Effector memory CD4-positive, alpha-beta T cell (primary cell): Measurements from ENCODE around the gene DRD5.
"Not testable (repeated sequence)": the region's sequence is repeated elsewhere in the genome, so short reads cannot be mapped to it uniquely, and the experiment has no call there.

Source experiments
- DNase-seq, 3 donors: peaks; one replicate each; pipeline ENCODE4 v3.0.0-alpha.2; 2020
- H3K27ac ChIP-seq: 2 replicates; pipeline ENCODE4 v1.7.0; 2013; ENCODE audit warnings: mild to moderate bottlenecking, low read length, moderate library complexity; ENCODE audit not compliant: insufficient read depth, poor library complexity, severe bottlenecking
- H3K27me3 ChIP-seq: replicated peaks from 2 replicates; pipeline ENCODE4 v1.7.0; 2013; ENCODE audit warnings: mild to moderate bottlenecking, low read length; ENCODE audit not compliant: insufficient read depth, control insufficient read depth, poor library complexity, severe bottlenecking
- H3K36me3 ChIP-seq: 2 replicates; pipeline ENCODE4 v1.7.0; 2013; ENCODE audit warnings: mild to moderate bottlenecking, low read length, moderate library complexity; ENCODE audit not compliant: control insufficient read depth, insufficient read depth
- H3K4me1 ChIP-seq: 2 replicates; pipeline ENCODE4 v1.7.0; 2013; ENCODE audit warnings: low read length, mild to moderate bottlenecking; ENCODE audit not compliant: control insufficient read depth, insufficient read depth, poor library complexity, severe bottlenecking
- H3K4me3 ChIP-seq: 2 replicates; pipeline ENCODE4 v1.7.0; 2013; ENCODE audit warnings: low read length, low read depth, mild to moderate bottlenecking; ENCODE audit not compliant: insufficient read depth, poor library complexity, severe bottlenecking
- H3K9me3 ChIP-seq: 2 replicates; pipeline ENCODE4 v1.7.0; 2013; ENCODE audit warnings: mild to moderate bottlenecking, low read length, moderate library complexity; ENCODE audit not compliant: control insufficient read depth
- total RNA-seq, 3 donors: gene quantifications; one replicate each; lab custom pipeline; 2026; lab: John Stamatoyannopoulos, UW

Gene DRD5
- total RNA-seq = 0 reads per million in 3 donors

DNA sequence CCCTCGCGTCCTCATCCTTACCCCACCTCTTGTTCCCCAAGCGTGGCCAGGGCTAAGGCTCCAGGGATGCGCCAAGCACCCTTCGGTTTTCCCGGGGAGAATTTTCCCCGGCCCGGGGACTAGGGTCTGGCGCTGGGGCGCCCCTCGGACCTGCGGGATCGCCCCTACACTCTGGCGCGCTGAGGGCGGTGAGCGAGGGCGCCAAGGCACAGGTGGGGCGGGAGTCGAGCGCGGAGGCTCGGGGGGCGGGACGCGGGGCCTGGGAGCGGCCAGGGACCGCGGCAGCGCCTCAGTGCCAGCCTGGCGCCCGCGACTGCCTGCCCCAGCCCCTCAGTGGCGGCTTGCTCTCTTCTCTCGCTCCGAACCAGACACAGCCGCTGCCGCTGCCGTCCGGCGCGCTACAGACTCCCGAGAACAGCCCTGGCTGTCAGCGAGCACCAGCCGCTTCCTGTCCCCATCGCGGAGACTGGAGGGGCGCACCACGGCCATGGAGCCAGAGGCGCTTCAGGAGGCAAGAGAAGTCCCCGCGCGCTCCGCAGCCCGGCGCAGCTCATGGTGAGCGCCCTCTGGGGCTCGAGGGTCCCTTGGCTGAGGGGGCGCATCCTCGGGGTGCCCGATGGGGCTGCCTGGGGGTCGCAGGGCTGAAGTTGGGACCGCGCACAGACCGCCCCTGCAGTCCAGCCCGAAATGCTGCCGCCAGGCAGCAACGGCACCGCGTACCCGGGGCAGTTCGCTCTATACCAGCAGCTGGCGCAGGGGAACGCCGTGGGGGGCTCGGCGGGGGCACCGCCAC, at the start of gene DRD5:
DRD5 (plus strand) TSS at position 292 of the 793 bp plus-strand sequence; CDS start at position 688, 396 bp downstream.
- no peaks in the 10 kb centered on the region for H3K4me1 ChIP-seq

DNA sequence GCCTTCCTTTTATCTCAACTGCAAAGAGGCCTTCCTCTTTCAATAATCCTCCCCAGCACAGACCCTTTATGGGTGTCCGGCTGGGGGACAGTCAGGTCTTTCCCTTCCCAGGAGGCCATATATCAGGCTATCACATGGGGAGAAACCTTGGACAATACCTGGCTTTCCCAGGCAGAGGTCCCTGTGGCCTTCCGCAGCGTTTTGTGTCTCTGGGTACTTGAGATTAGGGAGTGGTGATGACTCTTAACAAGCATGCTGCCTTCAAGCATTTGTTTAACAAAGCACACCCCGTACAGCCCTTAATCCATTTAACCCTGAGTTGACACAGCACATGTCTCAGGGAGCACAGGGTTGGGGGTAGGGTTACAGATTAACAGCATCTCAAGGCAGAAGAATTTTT, 49.2 kb upstream of the DRD5 start:
- DNase-seq, H3K9me3 ChIP-seq, H3K27me3 ChIP-seq, H3K27ac ChIP-seq, H3K4me3 ChIP-seq, H3K4me1 ChIP-seq, H3K36me3 ChIP-seq: not testable (repeated sequence)

More for the DNA sequence above, at the start of gene DRD5:
- no peaks in the 10 kb centered on the region for H3K9me3 ChIP-seq
- DNase-seq = no peak
- H3K27me3 ChIP-seq = no peaks in the 10 kb centered on the region
- H3K36me3 ChIP-seq = no peaks in the 10 kb centered on the region
- H3K4me3 ChIP-seq = no peak within 1 kb of the TSS
- H3K27ac ChIP-seq = no peak within 1 kb of the TSS

DNA sequence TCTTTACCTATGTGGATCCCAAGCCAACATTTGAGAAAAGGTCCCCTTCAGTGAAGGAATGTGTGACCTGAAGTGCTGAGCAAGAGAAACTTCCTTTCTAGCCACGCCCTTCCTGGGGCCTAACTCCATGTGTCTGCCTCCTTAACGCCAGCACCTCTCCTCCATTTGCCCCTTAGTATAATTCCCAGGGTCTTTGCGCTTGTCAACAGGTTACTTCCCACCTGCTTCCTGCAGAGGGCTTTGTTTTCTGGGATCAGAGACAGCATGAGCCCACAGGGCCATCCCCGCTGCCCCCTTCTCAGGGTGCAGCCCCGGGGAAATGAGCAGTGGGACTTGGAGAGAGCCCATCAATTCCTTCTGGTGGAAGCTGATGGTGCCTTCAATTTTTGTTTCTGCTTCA, 45.9 kb upstream of the DRD5 start:
- DNase-seq = no peak
- H3K27ac ChIP-seq = no peak overlapping the region
- no peaks in the 10 kb centered on the region for H3K27me3 ChIP-seq
- no peaks in the 10 kb centered on the region for H3K4me1 ChIP-seq
- H3K9me3 ChIP-seq = no peaks in the 10 kb centered on the region
- no peaks in the 10 kb centered on the region for H3K36me3 ChIP-seq
- no peak overlapping the region for H3K4me3 ChIP-seq

DNA sequence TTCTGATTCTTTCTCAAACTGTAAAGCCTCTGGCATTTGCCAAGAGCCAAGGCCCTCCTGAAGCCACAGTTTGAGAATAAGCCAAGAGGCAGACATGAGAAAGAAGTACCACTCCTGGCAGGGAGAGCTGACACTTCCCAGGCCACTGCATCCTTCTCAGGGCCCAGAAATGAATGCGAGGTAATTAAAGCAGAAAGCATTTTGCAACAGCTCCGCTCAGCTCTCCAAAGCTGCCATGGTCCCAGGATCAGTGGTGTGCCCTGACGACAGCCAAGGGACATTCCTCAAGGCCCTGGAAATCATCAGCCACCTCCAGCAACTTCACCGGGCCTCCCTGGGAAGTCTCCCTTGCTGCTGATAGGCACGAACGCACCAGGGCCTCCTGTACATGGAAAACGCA, 44.2 kb upstream of the DRD5 start:
- not testable (repeated sequence) for H3K36me3 ChIP-seq, H3K9me3 ChIP-seq, H3K27ac ChIP-seq, H3K4me1 ChIP-seq, DNase-seq, H3K4me3 ChIP-seq, H3K27me3 ChIP-seq

DNA sequence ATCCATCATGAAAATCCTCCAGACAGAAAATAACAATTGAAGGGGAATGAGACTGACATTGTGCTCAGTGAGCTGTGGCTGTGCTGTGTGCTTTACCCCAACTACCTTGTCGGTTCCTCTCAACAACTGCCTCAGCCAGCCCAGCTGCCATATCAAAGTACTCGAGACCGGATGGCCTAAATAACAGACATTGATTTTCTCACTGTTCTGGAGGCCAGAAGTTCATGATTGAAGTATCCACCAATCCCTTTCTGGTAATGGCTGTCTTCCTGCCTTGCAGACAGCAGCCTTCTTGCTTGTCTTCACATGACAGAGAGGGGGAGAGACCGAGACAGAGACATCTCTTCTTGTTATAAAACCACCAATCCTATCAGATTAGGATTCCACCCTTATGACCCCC, 37.6 kb upstream of the DRD5 start:
- not testable (repeated sequence) for H3K27me3 ChIP-seq, H3K27ac ChIP-seq, H3K4me1 ChIP-seq, H3K4me3 ChIP-seq, H3K36me3 ChIP-seq, DNase-seq, H3K9me3 ChIP-seq

DNA sequence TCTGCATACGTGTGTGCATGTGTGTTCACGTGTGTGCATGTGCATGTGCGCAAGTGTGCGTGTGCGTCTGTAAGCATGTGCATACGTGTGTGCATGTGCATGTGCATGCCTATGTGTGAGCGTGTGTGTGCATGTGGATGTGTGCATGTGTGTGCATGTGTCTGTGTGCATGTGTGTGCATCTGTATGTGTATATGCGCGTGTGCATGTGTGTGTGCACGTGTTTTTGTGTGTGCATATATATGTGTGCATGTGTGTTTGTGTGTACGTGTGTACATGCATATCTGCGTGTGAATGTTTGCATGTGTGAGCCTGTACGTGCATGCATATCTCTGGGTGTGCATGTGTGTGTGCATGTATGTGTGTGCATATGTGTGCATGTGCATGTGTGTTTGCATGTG, 35.7 kb upstream of the DRD5 start:
- no peak for DNase-seq
- no peaks in the 10 kb centered on the region for H3K9me3 ChIP-seq
- no peaks in the 10 kb centered on the region for H3K27me3 ChIP-seq
- H3K36me3 ChIP-seq = no peaks in the 10 kb centered on the region
- H3K4me3 ChIP-seq = no peak overlapping the region
- no peak overlapping the region for H3K27ac ChIP-seq
- H3K4me1 ChIP-seq = no peaks in the 10 kb centered on the region

DNA sequence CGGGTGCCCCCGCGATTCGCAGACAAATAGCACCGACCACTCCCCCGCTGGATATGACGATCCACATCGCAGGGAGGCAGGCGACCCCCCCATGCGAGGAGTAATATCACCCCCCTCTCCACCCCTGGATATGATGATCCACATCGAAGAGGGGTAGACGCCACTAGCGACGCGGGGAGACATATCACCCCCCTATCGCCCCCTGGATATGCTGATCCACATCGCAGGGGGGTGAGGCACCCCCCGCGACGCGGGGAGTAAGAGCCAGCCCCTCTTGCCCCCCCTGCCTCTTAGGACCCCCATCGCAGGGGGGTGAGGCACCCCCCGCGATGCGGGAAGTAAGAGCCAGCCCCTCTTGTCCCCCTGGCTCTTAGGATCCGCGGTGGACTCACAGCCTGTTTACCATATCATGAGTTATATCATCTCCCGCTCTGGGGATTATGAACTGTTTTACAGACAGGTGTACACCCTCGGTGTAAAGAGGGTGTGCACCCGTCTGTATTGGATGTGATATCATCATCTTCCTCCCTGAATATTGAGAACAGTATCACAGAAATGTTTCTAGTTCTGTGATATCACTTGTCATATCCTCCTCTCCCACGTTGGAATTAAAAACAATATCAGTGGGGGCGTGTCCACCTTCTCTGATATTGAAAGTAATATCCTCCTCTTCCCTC, 22.7 kb upstream of the DRD5 start:
- Histone ChIP-seq H3K27me3 (no peaks in the 10 kb centered on the region), H3K4me1 (no peaks in the 10 kb centered on the region), H3K9me3 (no peaks in the 10 kb centered on the region), H3K4me3 (no peak overlapping the region), H3K27ac (no peak overlapping the region), H3K36me3 (no peaks in the 10 kb centered on the region)
- no peak for DNase-seq

DNA sequence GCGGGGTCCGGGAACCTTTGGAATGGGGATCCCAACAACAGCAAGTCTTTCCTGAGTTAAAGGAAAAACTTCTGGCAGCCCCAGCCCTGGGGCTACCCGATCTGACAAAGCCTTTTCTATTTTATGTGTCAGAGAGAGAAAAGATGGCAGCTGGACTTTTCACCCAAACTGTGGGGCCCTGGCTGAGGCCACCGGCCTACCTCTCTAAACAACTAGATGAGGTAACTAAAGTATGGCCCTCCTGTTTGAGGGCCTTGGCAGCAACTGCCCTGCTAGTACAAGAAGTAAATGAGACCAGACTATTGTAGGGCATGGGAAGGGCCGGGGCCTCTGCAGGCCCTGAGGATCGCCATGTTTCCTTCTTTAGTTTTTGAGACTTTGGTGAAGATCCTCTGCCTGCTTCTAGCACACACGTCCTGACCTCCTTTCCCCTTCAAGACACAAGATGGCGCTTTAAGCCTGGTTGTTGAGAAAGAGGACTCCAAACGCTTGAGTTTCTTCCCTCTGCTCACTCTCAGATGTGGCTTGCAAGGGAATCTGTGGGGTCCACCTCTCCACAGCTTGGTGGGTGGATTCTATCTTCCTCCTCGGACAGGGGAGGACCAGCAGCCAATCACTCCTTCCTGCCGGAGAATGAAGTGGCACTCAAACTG, 18.5 kb upstream of the DRD5 start:
- H3K27ac ChIP-seq = no peak overlapping the region
- no peaks in the 10 kb centered on the region for H3K36me3 ChIP-seq
- DNase-seq = no peak
- no peak overlapping the region for H3K4me3 ChIP-seq
- no peaks in the 10 kb centered on the region for H3K9me3 ChIP-seq
- H3K27me3 ChIP-seq = no peaks in the 10 kb centered on the region
- no peaks in the 10 kb centered on the region for H3K4me1 ChIP-seq

DNA sequence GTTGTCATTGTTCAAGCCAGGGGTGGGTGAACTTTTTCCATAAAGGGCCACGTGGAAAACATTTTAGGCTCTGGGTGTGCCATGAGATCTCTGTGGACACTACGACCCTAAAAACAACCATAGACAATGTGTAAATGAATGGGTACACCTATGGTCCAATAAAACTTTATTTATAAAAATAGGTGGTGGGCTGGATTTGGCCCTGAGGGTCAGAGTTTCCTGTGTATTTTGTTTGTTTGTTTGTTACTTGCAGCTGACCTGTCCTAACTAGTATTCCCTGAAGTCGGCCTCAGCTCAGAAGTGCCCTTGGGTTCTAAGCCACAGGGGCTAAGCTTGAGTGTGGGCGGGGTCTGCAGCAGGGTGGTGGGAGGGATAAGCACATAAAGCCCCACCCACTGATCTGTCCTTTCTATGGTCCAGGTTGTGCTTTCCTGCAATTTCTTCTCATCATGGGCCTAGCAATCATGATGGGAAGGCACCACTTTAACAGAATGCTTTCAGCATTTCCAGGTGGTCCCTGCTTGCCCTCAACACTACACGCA, 17.2 kb upstream of the DRD5 start:
- Histone ChIP-seq H3K9me3 (no peaks in the 10 kb centered on the region), H3K36me3 (no peaks in the 10 kb centered on the region), H3K27me3 (no peaks in the 10 kb centered on the region), H3K4me3 (no peak overlapping the region), H3K4me1 (no peaks in the 10 kb centered on the region), H3K27ac (no peak overlapping the region)
- DNase-seq = no peak

DNA sequence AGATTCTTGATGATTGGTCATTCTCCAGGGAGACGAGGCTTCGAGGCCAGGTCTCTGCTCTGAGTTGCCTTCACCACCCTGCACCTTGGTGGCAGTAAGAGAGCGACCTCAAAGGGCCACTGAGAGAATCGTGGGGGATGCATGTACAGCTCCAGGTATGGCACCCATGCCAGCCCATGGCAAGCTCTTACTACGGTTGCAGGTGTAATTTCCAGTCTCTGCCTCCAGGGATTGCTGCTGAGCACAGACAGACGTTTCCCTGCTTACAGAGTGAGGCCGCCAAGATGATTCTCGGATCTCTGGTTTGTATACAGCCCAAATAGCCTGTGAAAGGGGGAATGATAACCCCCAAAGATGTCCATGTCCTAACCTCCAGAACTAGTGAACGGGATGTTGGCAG, 16.3 kb upstream of the DRD5 start:
- no peaks in the 10 kb centered on the region for H3K27me3 ChIP-seq
- no peak overlapping the region for H3K4me3 ChIP-seq
- H3K9me3 ChIP-seq = no peaks in the 10 kb centered on the region
- no peak for DNase-seq
- H3K4me1 ChIP-seq = no peaks in the 10 kb centered on the region
- H3K36me3 ChIP-seq = no peaks in the 10 kb centered on the region
- no peak overlapping the region for H3K27ac ChIP-seq
